Measurements from ENCODE around the gene MARCHF11.

MARCHF11 gene

GRCh38 chr5:16050414-16050813 lies 129.2 kb downstream of the MARCHF11 start:
- DNase-seq: no peak

- no peak for DNase-seq
Observed at GRCh38 chr5:16049761-16050160, 129.8 kb downstream of the MARCHF11 start.

- DNase-seq: no peak
Observed at GRCh38 chr5:16048132-16048531, 131.5 kb downstream of the MARCHF11 start.

- DNase-seq: no peak
Observed at GRCh38 chr5:16043349-16043965, 136.1 kb downstream of the MARCHF11 start.

GRCh38 chr5:16037121-16037845 lies 142.3 kb downstream of the MARCHF11 start:
- no peak for DNase-seq

GRCh38 chr5:16034319-16035001 lies 145.1 kb downstream of the MARCHF11 start:
- DNase-seq: no peak

- DNase-seq: no peak
Observed at GRCh38 chr5:16033187-16033925, 146.2 kb downstream of the MARCHF11 start.

- DNase-seq: no peak
Observed at GRCh38 chr5:16028708-16029107, 150.9 kb downstream of the MARCHF11 start.

GRCh38 chr5:16025681-16026080 lies 153.9 kb downstream of the MARCHF11 start:
- DNase-seq: no peak

- no peak for DNase-seq
Observed at GRCh38 chr5:16018970-16019369, 160.6 kb downstream of the MARCHF11 start.

- no peak for DNase-seq
Observed at GRCh38 chr5:16017720-16018119, 161.9 kb downstream of the MARCHF11 start.

All from 8988T (cell line).